Erythroblast (primary cell): ENCODE results near the gene NTF3.

Experiments used
- DNase-seq, 2 experiments: peaks; one replicate each; lab custom pipeline; 2025; lab: John Stamatoyannopoulos, UW
- GATA1 ChIP-seq: IDR thresholded peaks from 2 replicates; pipeline ENCODE4 v1.6.1; 2011; ENCODE audit warnings: low read depth, mild to moderate bottlenecking, control low read depth, low read length, moderate library complexity
- POLR2A ChIP-seq: IDR thresholded peaks from 2 replicates; pipeline ENCODE4 v1.6.1; 2011; ENCODE audit warnings: mild to moderate bottlenecking, low read length

NTF3 gene

DNA sequence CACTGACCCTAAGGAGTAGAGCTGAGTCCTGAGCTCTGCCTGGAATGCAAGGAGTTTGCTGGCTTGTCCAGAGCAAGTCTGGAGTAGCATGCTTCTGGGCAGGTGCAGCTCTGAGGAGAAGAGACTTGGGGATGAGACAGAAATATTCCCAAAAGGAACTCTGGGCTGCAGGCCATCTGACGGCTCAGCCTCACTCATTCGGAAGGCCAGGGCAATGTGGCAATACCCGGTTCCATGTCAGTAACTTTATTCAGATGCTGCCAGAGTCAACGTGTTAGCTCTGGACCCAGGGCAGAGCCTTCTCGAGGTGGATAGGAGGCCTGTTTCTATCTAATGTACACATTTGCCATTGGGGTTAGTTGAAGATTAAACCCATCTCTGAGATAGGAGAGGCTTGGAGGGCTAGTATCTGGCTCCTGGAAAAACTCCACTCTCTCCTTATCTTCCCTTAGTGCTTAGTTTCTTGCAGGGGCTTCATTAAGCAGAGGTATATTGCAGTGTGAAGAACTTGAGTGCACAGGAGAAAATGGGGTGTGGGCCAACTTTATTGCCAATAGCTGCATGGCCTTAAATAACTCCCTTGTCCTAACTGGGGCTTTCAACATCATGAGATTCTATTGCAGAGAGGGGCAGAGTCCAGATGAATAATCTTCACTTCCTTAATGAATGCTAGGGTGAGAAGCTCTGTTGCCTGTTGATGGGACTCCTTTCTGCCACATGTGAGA is 65.6 kb downstream of the NTF3 start:
- TF ChIP-seq GATA1 (no peak), POLR2A (no peak)
- DNase-seq, result no peak

DNA sequence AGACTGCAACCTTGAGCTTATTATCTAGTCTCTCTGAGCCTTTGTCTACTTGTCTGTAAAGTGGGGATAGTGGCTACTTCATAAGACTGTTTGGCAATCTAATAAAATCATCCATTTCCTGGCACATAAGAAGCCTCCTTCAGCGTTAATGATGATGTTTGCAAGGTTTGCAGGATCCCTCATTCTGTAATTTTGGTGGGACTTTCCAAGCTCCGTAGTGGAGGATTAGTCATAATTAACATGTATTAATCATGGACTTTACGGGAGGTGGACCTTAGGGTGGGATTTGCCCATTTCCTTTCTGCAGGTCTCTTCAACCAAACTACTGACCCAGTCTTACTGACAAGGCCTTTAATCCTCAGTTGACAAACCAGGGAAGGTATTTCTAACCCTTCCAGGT is 66.2 kb downstream of the NTF3 start:
- TF ChIP-seq POLR2A, result no peak
- TF ChIP-seq GATA1, result no peak
- no peak for DNase-seq

DNA sequence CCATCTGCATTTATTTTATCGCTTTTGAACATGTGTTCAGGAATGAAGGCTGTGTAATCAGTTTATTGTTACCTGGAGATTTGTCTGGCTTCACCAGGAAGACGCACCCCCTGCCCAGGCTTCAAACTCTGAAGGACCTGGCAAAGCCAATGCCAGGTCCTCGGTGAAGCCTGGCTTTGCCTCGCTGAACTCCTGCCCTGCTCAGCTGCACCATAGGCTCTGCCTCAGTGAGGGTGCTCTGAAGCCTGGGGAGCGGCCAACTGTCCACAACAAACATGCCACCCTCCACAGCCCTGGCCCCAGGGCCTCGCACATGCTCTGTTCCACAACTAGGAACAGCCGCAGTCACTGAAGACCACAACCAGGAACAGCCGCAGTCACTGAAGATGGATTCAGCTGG is 66.9 kb downstream of the NTF3 start:
- TF ChIP-seq POLR2A (no peak), GATA1 (no peak)

DNA sequence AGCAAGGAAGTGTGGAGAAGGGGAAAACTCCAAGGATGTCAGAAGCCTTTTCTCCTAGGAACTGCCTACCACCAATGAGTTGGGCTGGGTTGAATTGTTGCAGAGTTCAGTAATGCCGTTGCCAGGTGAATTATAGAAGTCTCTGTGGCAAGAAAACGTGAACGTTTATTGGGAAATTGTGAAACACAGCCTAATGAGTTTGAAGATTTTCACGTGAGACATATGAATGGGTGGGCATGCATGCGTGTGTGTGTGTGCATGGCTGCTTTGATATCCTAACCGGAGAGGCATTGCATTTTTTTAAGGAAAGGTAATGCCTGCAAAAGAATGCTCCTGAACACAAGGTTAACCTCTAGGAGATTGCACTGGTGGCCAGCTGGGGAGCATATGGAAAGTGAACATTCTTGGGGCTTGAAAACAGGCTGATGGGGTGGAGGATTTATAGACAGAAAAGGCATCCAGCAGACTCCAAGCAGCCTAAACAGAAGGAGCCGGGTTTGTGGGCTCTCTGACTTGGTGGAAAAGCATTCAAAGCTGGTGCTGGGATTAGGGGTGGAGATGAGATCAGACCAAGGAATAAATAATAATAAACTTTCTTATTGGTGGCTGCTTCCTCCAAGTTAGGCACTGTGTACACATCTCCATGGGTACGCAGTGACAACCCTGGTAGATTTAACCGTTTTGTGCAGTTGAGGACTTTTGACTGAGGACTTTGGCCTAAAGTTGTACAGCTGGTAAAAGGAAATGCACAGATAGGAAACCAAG is 67.8 kb downstream of the NTF3 start:
- no peak for DNase-seq
- TF ChIP-seq GATA1, result no peak
- TF ChIP-seq POLR2A, result no peak

More for the DNA sequence above, 66.9 kb downstream of the NTF3 start:
- no peak for DNase-seq

DNA sequence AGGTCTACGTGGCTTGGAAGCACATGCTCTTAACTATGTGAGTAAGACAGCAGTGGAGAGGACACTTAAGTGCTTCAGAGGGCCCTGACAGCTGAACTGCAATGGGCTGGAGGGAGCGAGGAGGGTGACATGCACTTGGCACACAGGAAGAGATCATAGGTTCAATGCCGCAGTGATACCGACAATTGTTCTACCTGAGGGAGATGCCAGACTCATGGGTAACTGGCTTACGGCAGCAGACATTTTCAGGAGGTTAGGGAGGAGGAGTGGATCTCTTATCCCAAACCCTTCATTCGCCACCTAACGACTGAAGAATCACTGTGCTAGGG is 68.4 kb downstream of the NTF3 start:
- TF ChIP-seq POLR2A (no peak), GATA1 (no peak)
- DNase-seq, result no peak

DNA sequence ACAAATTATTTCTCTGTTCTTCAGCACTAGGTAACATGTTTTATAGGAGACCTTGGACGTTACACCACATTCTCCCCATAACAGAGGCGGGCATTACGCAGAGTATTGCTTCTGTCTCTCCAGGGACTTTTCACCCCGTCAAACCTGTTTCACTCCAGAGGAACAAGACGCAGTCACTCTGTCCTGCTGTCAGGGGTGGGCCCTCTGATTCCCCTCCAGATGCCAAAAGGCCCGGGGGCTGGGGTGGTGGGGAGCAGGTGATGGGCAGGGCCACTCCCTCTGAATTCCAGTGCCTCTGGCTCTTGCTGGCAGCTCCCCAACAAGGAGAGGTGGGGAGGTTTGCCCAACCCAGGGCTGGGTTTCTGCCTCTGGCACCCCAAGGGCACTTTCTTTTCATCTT is 71.9 kb downstream of the NTF3 start:
- DNase-seq, result no peak

DNA sequence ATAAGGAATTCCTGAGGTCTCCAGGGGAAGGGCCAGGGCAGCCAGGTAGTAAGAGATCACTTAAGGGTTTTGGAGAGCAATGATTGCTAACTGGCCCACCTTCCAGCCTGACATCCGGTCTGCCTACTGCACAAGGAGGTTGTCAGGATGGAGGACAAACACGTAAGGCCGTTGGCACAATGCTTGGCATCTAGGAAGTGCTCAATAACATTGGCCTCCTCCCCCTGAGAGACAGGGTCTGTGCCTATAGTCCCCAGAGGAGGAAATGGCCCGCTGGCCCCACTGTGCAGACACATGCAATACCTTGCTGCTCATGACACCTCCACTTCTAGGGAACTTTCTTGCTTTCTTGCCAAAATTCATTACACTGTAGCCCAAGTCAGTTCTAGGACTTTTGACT is 73.2 kb downstream of the NTF3 start:
- DNase-seq, result no peak
- TF ChIP-seq POLR2A, result no peak
- TF ChIP-seq GATA1, result no peak

More for the DNA sequence above, 71.9 kb downstream of the NTF3 start:
- TF ChIP-seq POLR2A (no peak), GATA1 (no peak)

DNA sequence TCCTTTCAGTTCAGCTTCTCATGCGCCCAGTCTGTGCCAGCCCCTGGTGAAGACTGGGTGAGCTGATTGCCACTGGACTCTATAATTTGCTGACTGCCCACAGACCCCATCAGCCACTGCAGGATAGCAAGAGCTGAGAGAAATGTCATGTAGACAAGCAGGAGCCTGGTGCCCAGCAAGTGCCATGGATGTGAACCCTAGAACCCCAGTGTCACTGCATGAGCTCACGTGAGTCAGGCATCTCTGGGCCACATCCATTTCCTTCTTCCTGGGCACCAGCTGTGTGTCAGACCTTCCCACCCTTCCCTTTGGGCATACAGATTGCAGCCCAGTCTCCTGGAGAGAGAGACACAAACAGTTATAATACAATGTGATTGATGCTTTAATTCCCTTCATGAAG is 73.8 kb downstream of the NTF3 start:
- TF ChIP-seq GATA1 (no peak), POLR2A (no peak)
- DNase-seq, result no peak

DNA sequence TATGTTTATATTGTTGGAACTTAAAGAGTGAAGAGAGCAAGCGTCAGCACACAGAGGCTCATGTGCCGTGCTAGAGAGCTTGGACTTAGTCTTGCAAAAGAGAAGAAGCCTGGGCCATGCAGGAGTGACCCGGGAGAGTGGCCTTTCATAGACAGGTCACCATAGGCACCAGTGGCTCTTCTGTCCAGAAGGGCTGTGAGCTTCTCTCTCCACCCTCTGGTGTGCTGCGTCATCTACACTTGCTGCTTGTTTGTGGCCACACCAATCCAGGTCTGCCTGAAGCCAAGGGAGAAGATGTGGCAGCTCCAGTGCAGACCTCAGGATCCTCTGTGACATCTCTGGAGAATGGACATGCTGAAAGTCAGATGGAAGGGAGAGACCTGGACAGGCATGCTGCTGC is 74.4 kb downstream of the NTF3 start:
- no peak for DNase-seq
- no peak for TF ChIP-seq POLR2A
- TF ChIP-seq GATA1, result no peak

DNA sequence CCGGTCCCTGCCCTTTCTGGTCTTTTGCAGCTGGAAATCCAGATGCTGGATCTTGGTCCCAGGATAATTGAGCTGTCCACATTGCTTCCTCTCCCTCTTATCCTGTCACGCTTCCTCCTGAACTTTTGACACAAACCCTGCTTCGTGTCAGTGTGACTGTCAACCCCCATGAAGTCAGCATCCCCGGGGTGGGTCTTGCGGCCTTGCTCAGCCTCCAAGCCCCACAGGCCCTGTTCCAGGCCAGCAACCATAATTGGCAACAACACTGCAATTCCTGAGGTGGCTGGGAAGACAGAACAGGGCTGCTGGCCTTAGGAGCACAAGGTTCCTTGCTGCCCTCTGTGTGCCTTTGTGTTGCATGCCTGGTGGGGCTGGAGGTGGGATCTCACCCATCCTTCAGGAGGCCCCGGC is 74.9 kb downstream of the NTF3 start:
- DNase-seq, result no peak
- no peak for TF ChIP-seq POLR2A
- TF ChIP-seq GATA1, result no peak

DNA sequence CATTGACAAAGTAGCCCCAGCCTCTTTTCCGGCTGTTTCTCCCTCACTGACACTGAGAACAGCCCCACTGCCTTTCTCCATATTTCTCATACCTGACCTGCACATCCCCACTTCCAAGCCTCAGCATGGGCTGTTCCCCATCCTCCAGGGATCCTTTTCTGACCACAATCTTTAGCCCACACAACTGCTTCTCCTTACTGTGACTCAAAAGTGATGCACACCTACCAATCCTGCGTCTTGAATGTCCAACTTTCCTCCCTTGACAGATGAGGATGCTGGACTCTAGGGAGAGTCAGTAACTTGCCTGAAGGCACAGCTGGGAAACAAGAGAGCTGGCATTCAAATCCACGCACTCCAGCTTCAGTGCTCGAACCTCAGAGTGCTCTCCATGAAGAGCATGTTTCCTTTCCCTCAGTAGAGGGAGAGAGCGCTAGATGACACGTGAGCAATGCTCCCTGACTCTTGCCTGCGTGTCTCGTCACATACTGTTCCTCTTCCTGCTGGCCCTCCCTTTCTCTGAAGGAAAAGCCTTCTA is 75.6 kb downstream of the NTF3 start:
- no peak for TF ChIP-seq GATA1
- TF ChIP-seq POLR2A, result no peak
- DNase-seq, result no peak

DNA sequence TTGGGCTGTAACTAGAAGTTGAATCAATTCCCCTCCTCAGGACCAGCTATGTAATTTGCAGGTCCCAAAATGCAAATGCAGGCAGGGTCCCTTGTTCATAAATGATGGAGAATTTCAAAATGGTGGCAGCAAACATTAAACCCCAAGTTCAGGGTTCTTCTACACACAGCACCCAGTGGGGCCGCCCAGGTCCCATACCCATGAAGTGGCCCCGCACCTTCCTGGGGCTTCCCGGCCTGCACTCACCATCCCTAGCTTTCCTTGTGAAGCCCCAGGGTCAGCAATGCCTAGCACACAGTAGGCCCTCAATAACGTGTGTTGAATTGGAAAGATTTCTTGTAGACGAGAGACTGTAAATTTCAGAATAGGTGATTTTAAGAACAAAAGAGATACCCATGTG is 76.0 kb downstream of the NTF3 start:
- DNase-seq, result no peak
- no peak for TF ChIP-seq GATA1
- TF ChIP-seq POLR2A, result no peak

DNA sequence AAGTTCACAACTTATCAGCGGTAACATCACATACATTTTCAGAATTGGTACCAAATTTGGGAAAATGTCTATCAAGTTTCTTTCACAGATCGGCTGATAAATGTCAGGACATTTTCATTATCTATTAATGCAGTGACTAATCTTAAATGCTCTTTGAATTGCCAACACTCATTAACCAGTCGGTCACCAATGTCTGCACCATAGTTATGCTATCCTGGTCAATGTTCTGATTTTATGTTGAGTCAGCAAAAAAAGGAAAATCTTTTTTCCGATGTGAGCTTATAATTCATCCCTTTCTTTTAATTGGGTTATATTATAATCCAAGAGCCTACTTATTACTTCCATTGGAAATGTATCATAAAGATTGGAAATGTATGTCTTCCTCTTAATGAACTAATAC is 77.2 kb downstream of the NTF3 start:
- TF ChIP-seq GATA1 (no peak), POLR2A (no peak)

DNA sequence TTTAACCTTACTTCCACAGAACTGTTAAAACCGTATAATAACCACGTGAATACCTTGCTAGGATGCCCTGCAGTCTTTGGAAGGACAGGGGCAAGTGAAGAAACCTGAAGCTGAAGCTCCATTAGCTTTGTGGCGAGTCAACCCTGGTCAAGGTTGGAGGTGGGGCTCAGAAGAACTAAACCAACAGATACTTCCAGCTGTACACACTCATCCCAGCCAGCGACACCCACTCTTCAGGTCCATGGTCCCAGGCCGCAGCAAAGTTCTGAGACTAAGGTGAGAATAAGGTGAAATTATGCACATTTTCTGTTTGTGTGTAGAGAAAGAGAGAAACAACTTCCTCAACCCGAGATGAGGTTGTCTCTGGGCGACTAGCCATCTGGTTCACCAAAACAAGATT is 77.6 kb downstream of the NTF3 start:
- DNase-seq, result no peak
- TF ChIP-seq POLR2A (no peak), GATA1 (no peak)

More for the DNA sequence above, 77.2 kb downstream of the NTF3 start:
- no peak for DNase-seq

DNA sequence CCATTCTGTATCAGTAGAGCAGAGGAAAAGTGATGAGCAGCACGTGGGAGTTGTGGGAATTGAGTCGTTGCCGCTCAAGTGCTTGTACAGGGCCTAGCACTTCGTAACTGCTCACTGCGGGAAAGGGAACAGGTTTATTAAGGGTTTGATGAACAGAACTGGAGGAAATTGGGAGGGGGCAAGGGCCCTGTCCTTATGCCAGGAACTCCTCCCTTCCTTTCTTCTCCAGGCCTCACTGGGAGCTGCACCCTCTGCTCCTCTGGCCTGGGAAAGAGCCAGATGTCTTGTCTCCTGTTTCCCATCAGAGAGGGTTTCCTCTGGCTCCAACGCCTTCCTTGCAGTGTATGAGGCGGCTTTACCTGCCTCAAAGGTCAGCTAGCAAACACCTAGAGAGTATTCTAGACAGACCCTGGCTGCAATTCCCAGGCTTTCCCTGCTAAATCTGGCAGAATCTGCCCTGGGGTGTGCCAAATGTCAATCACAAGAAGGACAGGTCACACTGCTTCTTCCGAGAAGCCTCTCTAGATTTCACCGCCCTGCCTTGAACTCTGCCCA is 78.4 kb downstream of the NTF3 start:
- TF ChIP-seq POLR2A (no peak), GATA1 (no peak)
- DNase-seq, result no peak
